GM23338 (cell line): ENCODE measurements around the gene CD7. TPM values are rescaled to one million over a fixed set of nuclear protein-coding genes. Genes with fewer than 3 reads are reported as not detected.

Experiments used
- ATAC-seq: fragments of 200-7000 bp; cut with Tn5 transposase; 3 replicates; pipeline ENCODE4 v1.9.1; 2020
- DNase-seq: peaks from one replicate; pipeline ENCODE4 v3.0.0-alpha.2; 2015; ENCODE audit warnings: low spot score
- H2AFZ ChIP-seq: fragments of 200-600 bp; sonication (generic); 2 replicates; pipeline ENCODE4 v1.8.0; 2016; ENCODE audit warnings: antibody characterized with exemption, mild to moderate bottlenecking, moderate library complexity
- H3F3A ChIP-seq: fragments of 200-600 bp; sonication (generic); replicated peaks from 2 replicates; pipeline ENCODE4 v1.8.0; 2017; ENCODE audit warnings: antibody characterized with exemption, mixed run types, low read depth
- H3K27ac ChIP-seq: fragments of 200-600 bp; sonication (generic); 2 replicates; pipeline ENCODE4 v1.6.1; 2016; ENCODE audit warnings: low read depth
- H3K27me3 ChIP-seq: fragments of 200-600 bp; sonication (generic); 2 replicates; pipeline ENCODE4 v1.8.0; 2016; ENCODE audit warnings: mild to moderate bottlenecking, mixed run types, moderate library complexity; ENCODE audit not compliant: insufficient read depth
- H3K36me3 ChIP-seq: fragments of 200-600 bp; sonication (generic); 2 replicates; pipeline ENCODE4 v1.8.0; 2016; ENCODE audit warnings: mild to moderate bottlenecking; ENCODE audit not compliant: insufficient read depth
- H3K4me1 ChIP-seq: fragments of 200-600 bp; sonication (generic); 2 replicates; pipeline ENCODE4 v1.8.0; 2016; ENCODE audit warnings: mild to moderate bottlenecking, moderate library complexity; ENCODE audit not compliant: insufficient read depth
- H3K4me2 ChIP-seq: fragments of 200-600 bp; sonication (generic); 2 replicates; pipeline ENCODE4 v1.7.1; 2017; ENCODE audit warnings: mixed run types
- H3K4me3 ChIP-seq: fragments of 200-600 bp; sonication (generic); 2 replicates; pipeline ENCODE4 v1.6.1; 2016; ENCODE audit warnings: mixed run types
- H3K79me2 ChIP-seq: fragments of 200-600 bp; sonication (generic); replicated peaks from 2 replicates; pipeline ENCODE4 v1.8.0; 2017; ENCODE audit warnings: mild to moderate bottlenecking; ENCODE audit not compliant: insufficient read depth
- H3K9me2 ChIP-seq: fragments of 200-600 bp; sonication (generic); 2 replicates; pipeline ENCODE4 v1.8.0; 2017; ENCODE audit not compliant: insufficient read depth
- H4K20me1 ChIP-seq: fragments of 200-600 bp; sonication (generic); replicated peaks from 2 replicates; pipeline ENCODE4 v1.8.0; 2017; ENCODE audit warnings: mild to moderate bottlenecking; ENCODE audit not compliant: insufficient read depth
- H3K27ac Mint-ChIP-seq: 2 replicates; pipeline ENCODE4 v1.8.0; 2020; ENCODE audit warnings: inconsistent platforms, mild to moderate bottlenecking, moderate library complexity, mixed read lengths
- H3K27me3 Mint-ChIP-seq: 3 replicates; pipeline ENCODE4 v1.8.0; 2022; ENCODE audit warnings: low read depth, mild to moderate bottlenecking, moderate library complexity, mixed read lengths, inconsistent platforms; ENCODE audit not compliant: insufficient read depth, poor library complexity
- H3K36me3 Mint-ChIP-seq: 3 replicates; pipeline ENCODE4 v1.8.0; 2021; ENCODE audit warnings: low read depth, mild to moderate bottlenecking, inconsistent platforms, moderate library complexity, mixed read lengths
- H3K4me1 Mint-ChIP-seq: 3 replicates; pipeline ENCODE4 v1.8.0; 2020; ENCODE audit warnings: mild to moderate bottlenecking, inconsistent platforms, mixed read lengths
- H3K4me3 Mint-ChIP-seq: 3 replicates; pipeline ENCODE4 v1.8.0; 2021; ENCODE audit warnings: moderate library complexity, mild to moderate bottlenecking, inconsistent platforms, mixed read lengths
- H3K9me3 Mint-ChIP-seq: 3 replicates; pipeline ENCODE4 v1.8.0; 2020; ENCODE audit warnings: moderate library complexity, mild to moderate bottlenecking, inconsistent platforms, mixed read lengths
- CREB1 ChIP-seq: fragments of 250-450 bp; sonication (Bioruptor Pico); IDR thresholded peaks from 2 replicates; pipeline ENCODE4 v1.5.0; 2020; ENCODE audit warnings: low read depth, mild to moderate bottlenecking, moderate library complexity
- ETS1 ChIP-seq: IDR thresholded peaks from 2 replicates; pipeline ENCODE4 v1.6.1; 2016; ENCODE audit warnings: antibody characterized with exemption
- EZH2 ChIP-seq: fragments of 200-600 bp; sonication (generic); IDR thresholded peaks from one replicate; pipeline ENCODE4 v1.8.0; 2017; ENCODE audit warnings: antibody characterized with exemption, mild to moderate bottlenecking, low read depth; ENCODE audit not compliant: unreplicated experiment
- EZH2phosphoT487 ChIP-seq: fragments of 200-600 bp; sonication (generic); IDR thresholded peaks from one replicate; pipeline ENCODE4 v1.8.1; 2018; ENCODE audit warnings: antibody characterized with exemption; ENCODE audit not compliant: unreplicated experiment
- JUNB ChIP-seq: IDR thresholded peaks from one replicate; pipeline ENCODE4 v1.6.1; 2016; ENCODE audit warnings: antibody characterized with exemption; ENCODE audit not compliant: unreplicated experiment
- NANOG ChIP-seq: IDR thresholded peaks from 2 replicates; pipeline ENCODE4 v1.6.1; 2016; ENCODE audit warnings: antibody characterized with exemption, borderline replicate concordance
- POLR2AphosphoS5 ChIP-seq: IDR thresholded peaks from 2 replicates; pipeline ENCODE4 v1.6.1; 2016; ENCODE audit warnings: antibody characterized with exemption, low read depth
- REST ChIP-seq: IDR thresholded peaks from one replicate; pipeline ENCODE4 v1.6.1; 2018; ENCODE audit warnings: antibody characterized with exemption; ENCODE audit not compliant: unreplicated experiment
- STAT1 ChIP-seq: IDR thresholded peaks from one replicate; pipeline ENCODE4 v1.6.1; 2016; ENCODE audit warnings: antibody characterized with exemption; ENCODE audit not compliant: unreplicated experiment
- ZNF114 ChIP-seq: fragments of 250-450 bp; sonication (Bioruptor Pico); IDR thresholded peaks from 2 replicates; pipeline ENCODE4 v1.5.0; 2020; ENCODE audit warnings: mild to moderate bottlenecking, moderate library complexity
- ZNF331 ChIP-seq: fragments of 250-450 bp; sonication (Bioruptor Pico); IDR thresholded peaks from 2 replicates; pipeline ENCODE4 v1.5.0; 2020; ENCODE audit warnings: low read depth, mild to moderate bottlenecking, moderate library complexity
- polyA plus RNA-seq: library from polyadenylated mRNA; unstranded; fragments of >200 nt; fragmentation: Nextera tagmentation; extraction: Ambion mirVana; gene quantifications from 2 replicates; pipeline ENCODE4 v1.2.1, GENCODE V29; 2016
- total RNA-seq: library from RNA; depleted of rRNA; stranded (reverse); fragments of >200 nt; shearing (Covaris generic); gene quantifications from 2 replicates; pipeline ENCODE4 v1.2.3, GENCODE V29; 2014
- TF ChIP-seq, protein P1 (sequence below), 2 experiments: fragments of 200-600 bp in 1 of 2; sonication (generic) in 1 of 2; conservative IDR thresholded peaks; 2 replicates each; pipeline versions ENCODE4 v1.5.1 to v1.6.1; 2016 to 2017; ENCODE audit warnings: antibody characterized with exemption in 2 of 2, low read depth in 2 of 2, mild to moderate bottlenecking in 2 of 2, moderate library complexity in 1 of 2
- TF ChIP-seq, protein P2 (sequence below): fragments of 250-450 bp; sonication (Bioruptor Pico); IDR thresholded peaks from 2 replicates; pipeline ENCODE4 v1.5.0; 2020; ENCODE audit warnings: mild to moderate bottlenecking, moderate library complexity

The CD7 gene
- total and polyA plus RNA-seq, 2 experiments from 2014 or later = 0.42 to 0.44 TPM

DNA sequence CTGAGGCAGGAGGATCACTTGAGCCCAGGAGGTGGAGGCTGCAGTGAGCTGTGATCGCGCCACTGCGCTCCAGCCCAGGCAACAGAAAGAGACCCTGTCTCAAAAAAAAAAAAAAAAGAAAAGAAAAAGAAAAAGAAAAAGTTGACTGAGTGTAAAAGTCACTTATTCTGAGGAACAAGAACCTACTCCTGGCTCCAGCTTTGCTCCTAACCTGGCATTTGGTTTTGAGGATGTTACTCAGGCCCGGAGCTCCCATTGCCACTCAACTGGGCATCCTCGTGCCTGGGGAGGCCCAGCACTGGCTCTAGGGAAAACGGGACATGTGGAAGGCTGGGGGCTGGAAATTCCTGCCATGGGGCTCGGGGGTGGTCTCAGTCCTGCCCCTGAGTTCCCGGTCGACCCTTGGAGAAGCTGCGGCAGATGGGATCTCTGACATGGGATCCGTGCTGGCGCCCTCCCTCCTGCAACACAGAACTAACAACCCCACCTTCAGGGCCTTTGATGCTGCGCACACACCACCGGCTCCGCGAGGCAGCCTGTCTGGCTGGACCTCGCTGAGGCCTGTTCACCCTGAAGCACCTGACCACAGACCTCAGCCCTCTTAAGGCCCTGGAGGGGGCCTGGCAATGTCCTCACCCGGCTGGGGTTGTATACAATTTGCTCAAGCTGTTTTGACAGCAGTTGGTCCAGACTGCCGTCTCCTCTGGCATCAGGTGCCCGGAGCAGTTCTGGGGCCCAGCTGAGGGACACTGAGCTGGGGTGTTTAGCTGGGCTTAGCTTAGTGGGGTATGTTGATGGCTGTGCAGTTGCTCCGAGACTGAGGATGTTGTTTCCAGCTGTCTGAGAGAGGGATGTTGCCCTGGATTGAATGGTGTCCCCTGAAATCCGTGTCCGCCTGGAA lies 12.3 kb downstream of the CD7 start:
- H4K20me1 ChIP-seq = no peaks in the 10 kb centered on the region
- DNase-seq (no peak), ATAC-seq (peak; percentile 15)
- no peaks in the 10 kb centered on the region; the same call in 1 of the 2 replicates for H3F3A ChIP-seq
- no peak overlapping the region for H2AFZ ChIP-seq
- TF ChIP-seq JUNB (no peak), EZH2phosphoT487 (no peak), ZNF114 (CRISPR knock-in tag) (no peak), STAT1 (no peak), CREB1 (CRISPR knock-in tag) (no peak), NANOG (no peak), REST (no peak), ZNF331 (CRISPR knock-in tag) (no peak), EZH2 (no peak), ETS1 (no peak), POLR2AphosphoS5 (no peak)
- TF ChIP-seq, protein P1, sequence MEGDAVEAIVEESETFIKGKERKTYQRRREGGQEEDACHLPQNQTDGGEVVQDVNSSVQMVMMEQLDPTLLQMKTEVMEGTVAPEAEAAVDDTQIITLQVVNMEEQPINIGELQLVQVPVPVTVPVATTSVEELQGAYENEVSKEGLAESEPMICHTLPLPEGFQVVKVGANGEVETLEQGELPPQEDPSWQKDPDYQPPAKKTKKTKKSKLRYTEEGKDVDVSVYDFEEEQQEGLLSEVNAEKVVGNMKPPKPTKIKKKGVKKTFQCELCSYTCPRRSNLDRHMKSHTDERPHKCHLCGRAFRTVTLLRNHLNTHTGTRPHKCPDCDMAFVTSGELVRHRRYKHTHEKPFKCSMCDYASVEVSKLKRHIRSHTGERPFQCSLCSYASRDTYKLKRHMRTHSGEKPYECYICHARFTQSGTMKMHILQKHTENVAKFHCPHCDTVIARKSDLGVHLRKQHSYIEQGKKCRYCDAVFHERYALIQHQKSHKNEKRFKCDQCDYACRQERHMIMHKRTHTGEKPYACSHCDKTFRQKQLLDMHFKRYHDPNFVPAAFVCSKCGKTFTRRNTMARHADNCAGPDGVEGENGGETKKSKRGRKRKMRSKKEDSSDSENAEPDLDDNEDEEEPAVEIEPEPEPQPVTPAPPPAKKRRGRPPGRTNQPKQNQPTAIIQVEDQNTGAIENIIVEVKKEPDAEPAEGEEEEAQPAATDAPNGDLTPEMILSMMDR (conservative IDR thresholded peaks at IDR 0.05; ENCODE audit: low read depth in 2 of 2) = no peak
- TF ChIP-seq, protein P2, sequence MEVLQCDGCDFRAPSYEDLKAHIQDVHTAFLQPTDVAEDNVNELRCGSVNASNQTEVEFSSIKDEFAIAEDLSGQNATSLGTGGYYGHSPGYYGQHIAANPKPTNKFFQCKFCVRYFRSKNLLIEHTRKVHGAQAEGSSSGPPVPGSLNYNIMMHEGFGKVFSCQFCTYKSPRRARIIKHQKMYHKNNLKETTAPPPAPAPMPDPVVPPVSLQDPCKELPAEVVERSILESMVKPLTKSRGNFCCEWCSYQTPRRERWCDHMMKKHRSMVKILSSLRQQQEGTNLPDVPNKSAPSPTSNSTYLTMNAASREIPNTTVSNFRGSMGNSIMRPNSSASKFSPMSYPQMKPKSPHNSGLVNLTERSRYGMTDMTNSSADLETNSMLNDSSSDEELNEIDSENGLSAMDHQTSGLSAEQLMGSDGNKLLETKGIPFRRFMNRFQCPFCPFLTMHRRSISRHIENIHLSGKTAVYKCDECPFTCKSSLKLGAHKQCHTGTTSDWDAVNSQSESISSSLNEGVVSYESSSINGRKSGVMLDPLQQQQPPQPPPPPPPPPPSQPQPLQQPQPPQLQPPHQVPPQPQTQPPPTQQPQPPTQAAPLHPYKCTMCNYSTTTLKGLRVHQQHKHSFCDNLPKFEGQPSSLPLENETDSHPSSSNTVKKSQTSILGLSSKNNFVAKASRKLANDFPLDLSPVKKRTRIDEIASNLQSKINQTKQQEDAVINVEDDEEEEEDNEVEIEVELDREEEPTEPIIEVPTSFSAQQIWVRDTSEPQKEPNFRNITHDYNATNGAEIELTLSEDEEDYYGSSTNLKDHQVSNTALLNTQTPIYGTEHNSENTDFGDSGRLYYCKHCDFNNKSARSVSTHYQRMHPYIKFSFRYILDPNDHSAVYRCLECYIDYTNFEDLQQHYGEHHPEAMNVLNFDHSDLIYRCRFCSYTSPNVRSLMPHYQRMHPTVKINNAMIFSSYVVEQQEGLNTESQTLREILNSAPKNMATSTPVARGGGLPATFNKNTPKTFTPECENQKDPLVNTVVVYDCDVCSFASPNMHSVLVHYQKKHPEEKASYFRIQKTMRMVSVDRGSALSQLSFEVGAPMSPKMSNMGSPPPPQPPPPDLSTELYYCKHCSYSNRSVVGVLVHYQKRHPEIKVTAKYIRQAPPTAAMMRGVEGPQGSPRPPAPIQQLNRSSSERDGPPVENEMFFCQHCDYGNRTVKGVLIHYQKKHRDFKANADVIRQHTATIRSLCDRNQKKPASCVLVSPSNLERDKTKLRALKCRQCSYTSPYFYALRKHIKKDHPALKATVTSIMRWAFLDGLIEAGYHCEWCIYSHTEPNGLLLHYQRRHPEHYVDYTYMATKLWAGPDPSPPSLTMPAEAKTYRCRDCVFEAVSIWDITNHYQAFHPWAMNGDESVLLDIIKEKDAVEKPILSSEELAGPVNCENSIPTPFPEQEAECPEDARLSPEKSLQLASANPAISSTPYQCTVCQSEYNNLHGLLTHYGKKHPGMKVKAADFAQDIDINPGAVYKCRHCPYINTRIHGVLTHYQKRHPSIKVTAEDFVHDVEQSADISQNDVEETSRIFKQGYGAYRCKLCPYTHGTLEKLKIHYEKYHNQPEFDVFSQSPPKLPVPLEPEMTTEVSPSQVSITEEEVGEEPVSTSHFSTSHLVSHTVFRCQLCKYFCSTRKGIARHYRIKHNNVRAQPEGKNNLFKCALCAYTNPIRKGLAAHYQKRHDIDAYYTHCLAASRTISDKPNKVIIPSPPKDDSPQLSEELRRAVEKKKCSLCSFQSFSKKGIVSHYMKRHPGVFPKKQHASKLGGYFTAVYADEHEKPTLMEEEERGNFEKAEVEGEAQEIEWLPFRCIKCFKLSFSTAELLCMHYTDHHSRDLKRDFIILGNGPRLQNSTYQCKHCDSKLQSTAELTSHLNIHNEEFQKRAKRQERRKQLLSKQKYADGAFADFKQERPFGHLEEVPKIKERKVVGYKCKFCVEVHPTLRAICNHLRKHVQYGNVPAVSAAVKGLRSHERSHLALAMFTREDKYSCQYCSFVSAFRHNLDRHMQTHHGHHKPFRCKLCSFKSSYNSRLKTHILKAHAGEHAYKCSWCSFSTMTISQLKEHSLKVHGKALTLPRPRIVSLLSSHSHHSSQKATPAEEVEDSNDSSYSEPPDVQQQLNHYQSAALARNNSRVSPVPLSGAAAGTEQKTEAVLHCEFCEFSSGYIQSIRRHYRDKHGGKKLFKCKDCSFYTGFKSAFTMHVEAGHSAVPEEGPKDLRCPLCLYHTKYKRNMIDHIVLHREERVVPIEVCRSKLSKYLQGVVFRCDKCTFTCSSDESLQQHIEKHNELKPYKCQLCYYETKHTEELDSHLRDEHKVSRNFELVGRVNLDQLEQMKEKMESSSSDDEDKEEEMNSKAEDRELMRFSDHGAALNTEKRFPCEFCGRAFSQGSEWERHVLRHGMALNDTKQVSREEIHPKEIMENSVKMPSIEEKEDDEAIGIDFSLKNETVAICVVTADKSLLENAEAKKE = no peak
- H3K4me1 ChIP-seq = no peaks in the 10 kb centered on the region
- no peaks in the 10 kb centered on the region for H3K79me2 ChIP-seq
- no peaks in the 10 kb centered on the region for H3K9me2 ChIP-seq
- Mint-ChIP-seq H3K27ac (no peak overlapping the region), H3K4me3 (no peak overlapping the region), H3K9me3 (no peaks in the 10 kb centered on the region; the same call in 2 of the 3 replicates), H3K4me1 (no peaks in the 10 kb centered on the region; the same call in 2 of the 3 replicates), H3K36me3 (no peaks in the 10 kb centered on the region; the same call in 2 of the 3 replicates), H3K27me3 (peaks cover 7% of the 10 kb centered on the region)
- H3K4me2 ChIP-seq = no peak overlapping the region
- no peaks in the 10 kb centered on the region for H3K36me3 ChIP-seq
- H3K4me3 ChIP-seq = no peak overlapping the region
- H3K27ac ChIP-seq = no peak overlapping the region
- H3K27me3 ChIP-seq = no peaks in the 10 kb centered on the region
